Measurements from ENCODE around the gene KLHL29.

The KLHL29 gene

DNA sequence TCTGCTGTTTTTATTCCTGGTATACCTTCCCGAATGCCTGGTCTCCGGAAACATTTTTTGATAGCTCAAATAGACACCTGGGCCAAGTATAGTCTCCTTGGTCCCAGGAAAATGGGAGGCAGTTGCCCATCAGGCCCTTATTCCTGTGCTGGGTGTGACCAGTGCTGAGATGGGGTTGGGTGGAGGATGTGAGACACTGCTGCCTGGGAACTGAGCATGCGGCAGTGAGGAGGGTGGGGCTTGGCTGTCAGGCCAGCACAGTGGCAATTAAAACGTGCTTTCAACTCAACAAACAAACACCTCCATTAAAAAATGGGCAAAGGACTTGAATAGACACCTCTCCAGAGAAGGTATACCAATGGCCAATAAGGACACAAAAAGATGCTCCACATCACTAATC is 12.5 kb downstream of the KLHL29 start:
- DNase-seq (ENCODE audit: low read depth), result no peak

DNA sequence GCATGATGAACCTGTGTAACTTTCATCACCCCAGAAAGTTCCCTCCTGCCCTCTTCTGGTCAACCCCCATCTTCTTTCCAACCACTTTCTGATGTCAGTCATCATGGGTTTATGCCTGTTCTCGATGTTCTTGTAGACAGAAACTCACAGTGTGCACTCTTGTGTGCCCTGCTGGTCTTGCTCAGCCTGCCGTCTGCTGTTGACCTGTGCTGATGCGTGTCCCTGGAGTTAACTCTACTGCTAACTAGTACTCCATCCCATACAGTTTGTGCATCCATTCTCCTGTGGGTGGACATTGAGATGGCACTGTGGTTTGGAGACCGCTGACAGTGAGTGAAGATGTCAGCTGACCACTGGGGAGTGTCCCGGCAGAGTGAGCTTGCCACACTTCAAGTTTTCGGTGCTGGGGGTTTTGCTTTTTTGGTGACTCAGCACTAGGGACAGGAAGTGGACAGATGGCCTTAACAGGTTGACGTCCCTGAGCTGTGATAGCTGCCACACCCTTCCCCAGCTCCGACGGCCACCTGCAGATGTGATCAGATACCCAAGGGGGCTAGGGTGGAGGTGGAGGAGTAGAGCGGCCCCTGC is 14.8 kb downstream of the KLHL29 start:
- DNase-seq (ENCODE audit: low read depth), result no peak

DNA sequence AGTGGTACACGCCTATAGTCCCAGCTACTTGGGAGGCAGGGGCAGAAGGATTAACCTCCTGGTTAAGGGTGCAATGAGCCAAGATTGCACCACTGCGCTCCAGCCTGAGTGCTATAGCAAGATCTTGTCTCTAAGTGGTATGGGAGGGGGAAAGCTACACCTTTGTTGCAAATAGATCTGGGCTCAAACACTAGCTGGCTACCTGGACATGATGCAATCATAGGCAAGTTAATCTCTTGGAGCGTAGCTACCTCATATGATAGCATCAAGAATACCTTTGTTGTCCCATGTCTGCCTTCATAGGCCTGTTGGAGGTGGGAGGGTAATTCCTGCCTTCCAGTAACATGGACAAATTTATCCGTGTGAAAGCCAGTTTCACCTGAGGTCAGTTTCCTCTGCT is 15.7 kb downstream of the KLHL29 start:
- no peak for DNase-seq (ENCODE audit: low read depth)

DNA sequence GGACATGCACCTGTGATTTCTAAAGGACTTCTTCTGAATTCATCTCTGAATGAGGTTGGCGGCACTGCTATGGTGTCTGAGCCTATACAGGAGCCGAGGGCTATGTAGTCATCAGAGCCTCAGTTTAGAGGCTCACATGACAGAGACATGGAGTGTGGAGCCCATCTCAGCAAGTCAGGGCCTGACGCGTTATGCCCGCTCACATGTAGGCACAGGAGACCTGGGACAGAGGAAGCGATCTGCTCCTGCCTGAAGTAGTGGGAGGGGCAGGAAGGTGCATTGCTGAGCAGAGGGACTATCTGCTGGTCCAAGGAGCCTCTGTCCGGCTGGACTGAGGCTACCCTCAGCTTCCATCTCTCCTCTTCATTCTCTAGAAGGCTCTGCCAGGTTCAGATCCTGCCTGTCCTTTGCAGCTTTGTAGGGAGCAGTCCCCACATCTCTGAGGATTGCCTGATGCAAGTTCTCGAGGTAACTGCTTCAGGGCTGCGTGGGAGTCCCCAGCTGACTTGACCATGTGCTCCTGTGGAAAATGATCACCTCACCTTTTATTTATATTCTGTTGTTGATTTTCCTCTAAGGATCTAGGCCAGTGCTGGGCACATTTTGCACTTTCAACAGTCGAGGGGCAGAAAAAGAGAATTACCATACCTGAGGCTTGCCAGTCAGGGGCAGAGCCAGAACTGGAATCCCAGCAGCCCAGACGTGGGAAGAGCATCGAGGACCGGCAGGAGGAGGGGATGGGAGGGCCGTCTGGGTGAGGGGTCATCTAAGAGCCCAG is 16.6 kb downstream of the KLHL29 start:
- DNase-seq (ENCODE audit: low read depth), result no peak

DNA sequence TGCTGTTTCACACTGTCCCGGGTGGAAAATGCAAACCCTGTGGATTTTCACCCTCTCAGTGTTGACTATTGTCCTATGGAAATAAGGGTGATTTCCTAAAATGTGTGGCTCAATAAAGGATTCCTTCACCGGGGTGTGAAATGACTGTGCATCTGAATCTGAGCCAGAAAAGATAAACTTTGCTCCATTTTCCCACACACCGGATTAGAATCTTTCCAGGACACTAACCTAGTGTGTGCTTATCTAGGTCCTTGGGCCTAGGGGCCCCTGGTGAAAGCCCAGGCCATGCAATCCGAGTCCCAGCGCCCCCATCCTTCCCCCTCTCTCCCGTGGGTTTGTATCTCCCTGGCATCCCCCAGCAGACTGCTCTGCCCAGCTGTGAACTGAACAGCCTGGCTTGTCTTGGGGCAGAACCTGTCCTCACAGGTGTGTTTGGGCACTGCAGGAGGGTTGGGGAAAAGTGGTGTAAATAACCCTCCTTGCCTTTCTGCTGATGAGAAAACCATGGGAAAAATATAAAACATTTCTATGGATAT is 17.3 kb downstream of the KLHL29 start:
- DNase-seq (ENCODE audit: low read depth), result no peak

DNA sequence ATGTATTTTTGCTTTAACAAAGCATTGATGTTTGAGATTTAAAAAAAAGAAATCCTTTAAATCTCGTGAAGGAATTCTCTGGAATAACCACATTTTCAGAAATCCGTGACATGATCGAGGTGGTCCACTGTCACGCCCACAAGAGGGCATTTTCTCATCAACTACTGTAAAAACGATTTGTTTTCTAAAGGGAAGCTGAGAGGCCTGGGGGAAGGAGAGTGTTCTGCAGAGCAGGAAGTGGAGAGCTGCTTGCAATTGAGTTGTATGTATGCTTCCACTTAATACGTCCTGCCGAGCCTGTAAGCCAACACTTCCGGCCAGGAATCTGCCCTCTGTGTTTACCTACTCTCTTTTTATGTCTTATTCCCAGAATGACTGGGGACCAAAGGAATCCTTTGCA is 19.4 kb downstream of the KLHL29 start:
- no peak for DNase-seq (ENCODE audit: low read depth)

DNA sequence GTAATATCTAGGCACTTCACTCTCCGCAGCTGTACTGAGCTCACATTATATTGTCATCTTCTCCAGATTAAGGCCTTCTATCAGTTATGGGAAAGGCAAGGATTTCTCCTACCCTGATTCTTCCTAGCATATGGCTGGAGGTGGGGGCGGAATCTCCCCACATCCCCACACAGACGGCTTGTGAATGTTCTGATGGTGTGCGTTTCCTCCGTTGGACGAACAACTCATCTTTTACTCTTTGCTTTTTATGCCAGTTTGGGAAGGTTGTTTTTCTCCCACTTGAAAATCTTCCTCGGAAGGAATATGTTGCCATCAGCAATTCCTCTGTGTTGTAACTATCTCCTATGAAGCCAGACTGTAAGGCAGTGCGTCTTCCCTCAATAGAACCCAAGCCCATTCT is 24.3 kb downstream of the KLHL29 start:
- no peak for DNase-seq (ENCODE audit: low read depth)

DNA sequence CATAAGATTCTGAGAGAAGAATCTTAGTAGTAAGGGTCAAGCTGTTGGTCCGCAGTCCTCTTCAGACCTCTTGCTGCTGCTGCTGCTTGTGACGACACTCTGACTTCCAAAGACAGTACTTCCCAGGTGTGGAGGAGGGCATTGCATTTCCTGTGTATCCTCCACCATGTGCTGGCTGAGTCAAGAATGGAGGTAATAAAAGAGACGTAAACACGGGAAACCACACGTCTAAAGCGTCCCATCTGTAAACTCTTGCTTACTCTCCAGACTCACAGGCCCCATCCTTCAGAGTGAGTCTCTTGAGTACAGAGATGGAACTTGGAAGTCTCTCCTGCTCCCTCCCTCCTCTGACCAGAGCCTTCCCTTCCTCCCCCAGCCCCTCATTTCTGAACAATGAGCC is 25.6 kb downstream of the KLHL29 start:
- no peak for DNase-seq (ENCODE audit: low read depth)

DNA sequence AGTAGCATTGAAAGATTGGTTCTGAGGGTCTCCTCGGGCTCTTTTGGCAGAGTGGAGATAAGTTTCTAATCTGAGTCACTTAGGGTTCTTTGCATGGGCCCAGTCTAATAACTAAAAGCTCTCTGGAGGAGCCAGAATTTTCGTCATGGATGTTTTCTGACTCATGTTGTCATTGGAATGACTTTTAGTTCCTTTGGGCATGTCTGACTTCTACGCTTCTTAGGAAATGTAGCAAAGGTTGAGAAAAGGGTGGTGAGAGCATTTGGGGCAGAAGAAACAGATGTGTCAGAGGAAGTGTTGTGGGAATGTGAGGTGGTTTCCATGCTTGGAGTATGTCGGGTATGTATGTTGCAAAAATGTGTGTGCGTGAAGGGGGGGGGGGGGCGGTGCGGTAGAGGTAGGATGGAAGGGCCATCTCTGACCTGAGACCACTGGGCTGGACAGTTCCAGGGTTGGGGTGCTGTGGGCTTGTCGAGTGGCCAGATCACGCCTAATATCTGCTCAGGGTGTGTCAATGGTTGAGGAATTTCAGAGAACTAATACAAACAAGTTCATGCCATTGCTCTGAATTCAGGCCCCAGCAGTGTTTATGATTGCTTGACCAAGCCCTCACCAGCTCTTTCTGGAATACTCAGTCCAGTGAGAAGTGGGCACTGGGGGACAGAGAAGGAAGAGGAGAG is 26.9 kb downstream of the KLHL29 start:
- DNase-seq (ENCODE audit: low read depth), result no peak

DNA sequence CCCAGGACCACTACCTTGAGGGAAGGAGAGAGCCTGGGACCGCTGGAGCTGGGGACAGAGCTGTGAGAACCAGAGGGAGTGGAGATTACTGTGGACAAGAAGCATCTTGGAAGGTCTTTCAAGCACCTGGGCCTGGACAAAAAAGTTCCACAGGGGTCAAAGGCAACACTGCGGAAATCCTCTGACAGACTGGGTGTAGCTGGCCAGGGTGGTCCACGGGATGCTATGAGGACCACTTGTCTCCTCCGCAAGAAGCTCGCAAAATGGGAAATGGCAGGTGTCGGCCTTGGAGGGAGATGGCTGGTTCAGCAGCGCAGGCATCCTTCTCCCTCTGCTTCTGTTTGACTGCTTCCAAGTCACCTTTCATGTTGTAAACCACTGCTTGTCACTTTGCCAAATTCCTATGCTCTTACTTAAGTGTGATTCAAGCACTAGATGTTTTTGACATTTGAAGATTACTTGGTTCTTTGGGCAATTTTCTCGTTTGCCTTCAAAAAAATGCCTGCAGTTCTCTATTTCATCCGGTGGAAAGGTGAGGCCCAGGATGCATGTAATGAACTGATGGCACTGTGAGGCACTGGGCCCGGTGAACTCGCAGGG is 27.7 kb downstream of the KLHL29 start:
- no peak for DNase-seq (ENCODE audit: low read depth)

DNA sequence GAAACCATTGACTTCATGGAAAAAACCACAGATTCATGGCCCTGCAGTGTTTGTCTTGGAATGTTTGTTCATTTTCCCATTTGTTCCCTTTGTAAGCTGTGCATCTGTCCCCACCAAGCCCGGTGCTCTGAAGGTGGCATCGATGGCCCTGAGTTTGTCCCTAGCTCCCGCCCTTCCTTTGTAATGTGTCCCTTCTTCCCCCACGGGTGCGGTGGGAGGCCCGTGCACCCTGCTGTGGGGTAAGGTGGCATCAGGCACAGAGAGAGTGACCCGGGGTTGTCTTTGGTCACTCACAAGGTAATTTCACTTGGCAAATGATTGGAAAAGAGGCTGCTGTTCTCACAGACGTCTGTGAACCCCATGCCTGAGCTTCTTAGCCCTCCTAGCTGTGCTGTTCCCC is 28.7 kb downstream of the KLHL29 start:
- DNase-seq (ENCODE audit: low read depth), result no peak

DNA sequence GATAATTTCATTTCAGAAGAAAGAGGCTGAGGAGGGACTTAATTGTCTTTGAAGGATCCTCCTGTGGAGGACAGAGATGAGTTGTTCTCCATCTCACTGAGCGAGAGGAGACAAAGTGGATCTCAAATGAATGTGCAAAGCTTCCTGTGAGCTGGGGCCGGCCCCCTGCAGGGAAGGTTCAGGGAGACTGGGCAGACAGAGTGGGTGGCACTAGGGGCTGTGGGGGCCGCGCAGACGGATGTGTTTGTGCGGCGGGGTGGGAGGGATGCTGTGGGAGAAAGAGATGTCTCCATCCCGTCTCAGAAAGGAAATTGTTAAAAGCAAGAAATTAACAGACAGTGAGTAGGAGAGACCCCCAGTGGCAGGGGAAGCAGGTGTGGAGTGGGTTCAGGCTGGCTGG is 29.1 kb downstream of the KLHL29 start:
- DNase-seq (ENCODE audit: low read depth), result no peak

DNA sequence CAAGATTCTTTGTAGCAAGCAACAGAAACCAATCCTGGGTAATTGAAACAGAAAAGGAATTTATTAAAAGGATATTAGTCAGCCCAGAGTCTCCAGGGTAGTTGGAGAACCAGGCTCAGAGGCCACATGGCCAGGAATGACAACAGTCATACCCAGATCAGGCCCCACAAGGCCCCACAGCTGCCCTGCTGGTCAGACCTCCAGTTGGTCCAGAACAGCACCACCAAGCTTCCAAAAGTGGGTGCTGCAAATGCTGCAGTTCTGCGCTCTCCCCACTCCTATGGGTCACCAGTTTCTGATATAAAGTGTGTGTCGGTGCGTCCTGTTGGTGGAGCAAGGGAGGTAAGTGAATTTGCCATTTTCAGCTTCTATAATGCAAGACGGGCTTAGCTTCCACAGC is 29.9 kb downstream of the KLHL29 start:
- DNase-seq (ENCODE audit: low read depth), result no peak

DNA sequence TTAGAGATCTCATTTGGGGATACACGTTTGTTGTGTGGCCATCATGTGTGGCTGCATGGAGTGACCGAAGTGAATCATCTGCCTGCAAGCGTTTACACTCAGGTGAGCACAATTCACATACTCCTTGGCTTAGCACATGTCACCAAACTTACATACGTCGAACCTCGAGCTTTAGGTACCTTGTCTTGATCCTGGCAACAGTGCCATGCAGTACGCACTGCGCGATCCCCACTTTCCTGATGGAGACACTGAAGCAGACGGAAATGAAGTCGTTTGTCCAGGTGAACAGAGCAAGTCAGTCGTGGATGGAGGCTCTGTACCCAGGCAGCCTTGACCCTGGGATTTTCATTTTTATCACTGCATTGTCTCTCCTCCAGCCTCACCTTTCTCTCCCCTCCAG is 32.3 kb downstream of the KLHL29 start:
- DNase-seq (ENCODE audit: low read depth), result no peak

DNA sequence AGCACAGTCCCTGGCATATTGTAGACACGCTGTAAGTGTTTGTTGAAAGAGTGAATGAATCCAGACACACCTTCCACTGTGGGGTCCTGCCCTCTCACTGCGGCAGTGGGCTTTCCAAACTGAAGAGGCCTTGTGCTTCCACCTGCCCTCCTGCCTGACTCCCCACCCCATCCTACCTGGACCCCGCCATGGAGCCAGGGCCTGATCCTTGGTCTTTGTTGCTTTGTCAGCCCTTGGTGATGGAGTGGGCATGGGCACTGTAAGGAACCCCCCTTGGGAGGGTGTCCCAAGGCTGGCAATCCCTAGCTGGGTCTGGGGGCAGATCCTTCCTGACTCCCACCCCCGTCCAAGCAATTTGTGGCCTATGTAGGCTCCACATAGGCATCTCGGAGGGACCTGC is 33.1 kb downstream of the KLHL29 start:
- DNase-seq (ENCODE audit: low read depth), result no peak

DNA sequence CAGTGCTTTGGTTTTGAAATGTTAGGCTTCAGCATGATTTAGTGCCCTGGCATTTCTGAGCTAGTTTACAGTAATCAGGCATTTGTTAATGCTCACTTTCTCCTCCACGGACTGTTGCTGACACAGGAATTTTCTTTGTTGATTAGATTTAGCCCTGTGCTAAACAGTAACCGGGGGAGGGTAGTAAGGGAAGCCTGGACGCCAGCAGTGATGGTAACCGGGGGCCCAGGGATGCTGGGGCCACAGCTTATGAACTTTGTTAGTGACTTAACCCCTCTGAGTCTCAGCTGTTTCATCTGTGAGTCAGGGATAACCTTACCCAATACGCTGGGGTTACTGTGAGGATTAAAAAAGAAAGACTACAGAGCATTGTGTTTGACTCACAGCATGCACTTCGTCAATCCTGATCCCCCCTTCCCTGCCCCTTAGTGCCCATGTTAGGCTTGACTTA is 33.5 kb downstream of the KLHL29 start:
- DNase-seq (ENCODE audit: low read depth), result no peak

DNA sequence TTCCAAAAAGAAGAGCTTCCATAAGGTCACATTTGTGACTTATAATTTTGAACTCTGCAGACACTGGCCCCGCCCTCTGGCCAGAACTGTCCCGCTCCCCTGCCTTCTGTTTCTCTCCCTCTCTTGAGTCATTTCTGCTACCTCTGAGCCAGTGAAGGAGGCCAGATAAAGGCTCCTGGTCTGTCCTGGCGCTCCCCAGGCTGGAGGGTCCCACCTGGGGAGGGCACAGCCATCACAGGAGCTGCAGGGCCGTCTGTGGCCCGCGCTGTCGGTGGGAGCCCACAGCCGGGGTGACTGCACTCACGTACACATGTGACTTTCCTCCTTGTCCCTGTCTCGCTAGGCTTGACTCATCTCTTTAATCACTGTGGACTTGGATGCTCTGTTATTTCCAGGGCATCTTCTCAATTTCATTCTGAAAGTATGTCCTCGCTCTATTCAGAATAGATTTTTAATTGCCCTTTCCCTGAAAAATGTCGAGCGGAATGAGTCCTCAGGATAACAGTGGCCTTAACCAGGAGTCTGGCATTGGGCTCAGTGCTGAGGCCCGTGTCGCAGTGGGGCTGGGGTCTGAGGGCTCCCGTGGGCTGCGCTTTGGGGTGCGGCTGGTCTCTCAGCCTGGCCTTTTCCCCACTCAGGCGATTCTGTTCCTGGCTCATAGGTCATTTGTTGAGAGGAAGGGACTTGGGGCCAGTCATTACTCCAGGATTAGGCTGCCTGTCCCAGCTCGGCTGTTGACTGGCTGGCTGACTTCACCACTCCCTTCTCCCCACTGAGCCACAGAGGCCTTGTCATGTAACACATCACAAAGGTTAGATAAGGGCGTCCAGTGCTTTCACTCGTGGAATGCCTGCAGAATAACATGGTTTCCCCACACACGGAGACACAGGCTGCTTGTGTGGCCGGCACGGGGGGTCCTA is 34.5 kb downstream of the KLHL29 start:
- DNase-seq (ENCODE audit: low read depth), result no peak

DNA sequence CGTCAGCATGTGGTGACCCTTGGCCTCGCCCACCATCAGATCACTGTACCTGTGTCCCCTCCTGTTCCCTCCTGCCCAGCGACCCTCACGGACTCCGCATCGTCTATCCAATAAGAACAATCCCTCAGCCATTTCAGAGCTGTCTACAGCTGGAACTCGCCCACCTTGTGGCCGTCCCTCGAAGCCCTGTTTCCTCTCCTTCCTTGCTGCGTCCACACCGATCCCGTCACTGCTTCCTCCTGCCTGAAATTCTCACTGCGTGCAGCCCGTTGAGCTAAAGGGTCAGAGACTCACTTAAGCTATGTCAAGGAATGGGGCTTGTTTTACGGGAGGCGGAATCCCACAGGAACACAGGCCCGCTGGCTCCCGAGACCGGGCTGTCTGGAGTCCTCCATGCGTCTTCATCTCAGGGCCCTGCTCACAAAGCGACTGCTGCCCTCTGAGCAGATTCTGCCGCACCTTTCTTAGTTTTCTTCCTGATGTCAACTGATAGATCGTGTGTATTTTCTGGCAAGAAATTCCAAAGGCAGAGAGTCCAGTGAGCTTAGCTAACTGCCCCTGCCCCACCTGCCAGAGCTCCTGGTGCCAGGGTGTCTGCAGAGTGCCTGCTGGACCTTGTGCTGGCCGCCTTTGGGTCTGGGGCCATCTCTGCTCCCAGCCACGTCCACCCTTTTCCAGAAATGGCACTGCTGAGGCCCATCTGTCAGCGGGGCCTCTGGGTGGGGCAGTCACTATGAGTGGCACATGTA is 35.3 kb downstream of the KLHL29 start:
- no peak for DNase-seq (ENCODE audit: low read depth)

DNA sequence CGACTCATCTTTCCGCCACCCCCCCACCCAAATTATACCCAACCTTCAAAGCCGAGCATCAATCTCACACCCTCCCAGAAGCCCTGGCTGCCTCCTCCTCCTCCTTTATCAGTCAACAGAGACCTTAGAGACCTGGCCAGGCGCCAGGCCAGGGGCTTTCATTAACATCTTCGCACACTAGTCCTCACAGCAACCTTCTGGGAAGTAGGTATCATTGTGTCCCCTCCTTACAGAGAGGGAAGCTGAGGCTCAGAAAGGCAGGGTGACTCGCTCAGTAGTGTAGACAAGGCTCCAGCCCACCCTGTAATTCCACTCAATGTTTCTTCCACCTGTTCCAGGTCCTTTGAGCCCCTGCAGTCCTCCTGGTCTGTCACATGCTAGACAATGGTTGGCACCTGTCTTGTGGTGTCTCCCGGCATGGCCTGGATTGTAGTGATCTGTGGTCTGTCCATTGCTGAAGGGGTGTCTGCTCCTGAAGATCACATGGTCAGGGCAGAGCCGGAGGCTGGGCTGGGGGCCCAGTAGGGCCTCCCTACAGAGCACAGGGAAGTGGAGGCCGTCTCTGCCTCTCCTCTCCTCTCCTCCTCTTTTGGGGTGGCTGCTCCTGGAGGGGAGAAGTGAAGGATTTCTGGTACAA is 36.0 kb downstream of the KLHL29 start:
- DNase-seq (ENCODE audit: low read depth), result no peak

All from stimulated activated CD8-positive, alpha-beta memory T cell treated with anti-CD3 and anti-CD28 coated beads, Interleukin-12 subunit alpha, Interleukin-12 subunit beta, amount 100 ng/mL, for 4 hours (primary cell).